H1 (cell line): ENCODE results near the gene PTPRG. TPM values are rescaled to one million over a fixed set of nuclear protein-coding genes. Genes with fewer than 3 reads are reported as not detected.

Source experiments
- CTCF ChIA-PET: fragments of 300-600 bp; sonication (Branson Sonifier 250); formaldehyde crosslinking; loops from one replicate; lab custom pipeline; 2021; ENCODE audit not compliant: partially characterized antibody; lab: Charles Lee
- POLR2A ChIA-PET: fragments of 300-600 bp; sonication (Branson Sonifier 250); formaldehyde crosslinking; loops from one replicate; lab custom pipeline; 2021; ENCODE audit warnings: inconsistent platforms; ENCODE audit not compliant: partially characterized antibody; lab: Charles Lee
- DNase-seq, 2 experiments: peaks; one replicate each; pipeline versions ENCODE4 v3.0.0 to v3.0.0-alpha.2; 2010 to 2022; ENCODE audit warnings: low spot score in 2 of 2, low read depth in 1 of 2, mixed read lengths in 1 of 2
- FAIRE-seq: peaks from 2 replicates; lab custom pipeline; 2011; peaks lifted over from hg19 to GRCh38; lab: Jason Lieb, UNC
- H2AFZ ChIP-seq: 2 replicates; pipeline ENCODE4 v1.8.1; 2012; ENCODE audit warnings: low read length, inconsistent platforms
- H2AK5ac ChIP-seq: 2 replicates; pipeline ENCODE4 v1.6.1; 2013; ENCODE audit warnings: low read depth, low read length
- H2BK120ac ChIP-seq: replicated peaks from 2 replicates; pipeline ENCODE3; 2013; ENCODE audit warnings: low read depth, low read length, inconsistent platforms
- H2BK12ac ChIP-seq: 2 replicates; pipeline ENCODE4 v1.6.1; 2013; ENCODE audit warnings: low read depth, low read length
- H2BK15ac ChIP-seq: 2 replicates; pipeline ENCODE4 v1.6.1; 2013; ENCODE audit warnings: low read length
- H2BK20ac ChIP-seq: 2 replicates; pipeline ENCODE4 v1.6.1; 2013; ENCODE audit warnings: low read length
- H2BK5ac ChIP-seq: 2 replicates; pipeline ENCODE4 v1.6.1; 2013; ENCODE audit warnings: low read depth, low read length
- H3K14ac ChIP-seq: 2 replicates; pipeline ENCODE4 v1.6.1; 2013; ENCODE audit warnings: inconsistent platforms; ENCODE audit not compliant: insufficient read length
- H3K18ac ChIP-seq: 2 replicates; pipeline ENCODE4 v1.6.1; 2013; ENCODE audit warnings: low read length; ENCODE audit errors: extremely low read depth
- H3K23ac ChIP-seq: 2 replicates; pipeline ENCODE4 v1.6.1; 2013; ENCODE audit warnings: inconsistent platforms; ENCODE audit not compliant: insufficient read length
- H3K23me2 ChIP-seq: 2 replicates; pipeline ENCODE4 v1.6.1; 2013; ENCODE audit warnings: low read depth, low read length
- H3K27ac ChIP-seq: 2 replicates; pipeline ENCODE4 v1.6.1; 2011; ENCODE audit warnings: low read depth, low read length, inconsistent platforms
- H3K27me3 ChIP-seq, 4 experiments: replicated peaks in 1 of 4; 1 replicate in 1 of 4; 2 replicates in 3 of 4; pipeline versions ENCODE4 v1.6.1 to v1.8.1; 2011 to 2013; ENCODE audit warnings: low read length in 3 of 4, mild to moderate bottlenecking in 3 of 4, inconsistent platforms in 2 of 4, mixed read lengths in 2 of 4, moderate library complexity in 1 of 4; ENCODE audit not compliant: control insufficient read depth in 3 of 4, insufficient read depth in 3 of 4; ENCODE audit errors: extremely low read depth in 1 of 4
- H3K36me3 ChIP-seq, 4 experiments: 2 replicates each; pipeline versions ENCODE4 v1.6.1 to v1.8.1; 2011 to 2013; ENCODE audit warnings: mild to moderate bottlenecking in 4 of 4, low read length in 3 of 4, moderate library complexity in 2 of 4, control low read depth in 1 of 4, inconsistent platforms in 1 of 4; ENCODE audit not compliant: insufficient read depth in 4 of 4, control insufficient read depth in 2 of 4
- H3K4ac ChIP-seq: replicated peaks from 2 replicates; pipeline ENCODE3; 2013; ENCODE audit warnings: low read length, low read depth, mixed read lengths, inconsistent platforms; ENCODE audit not compliant: insufficient read length
- H3K4me1 ChIP-seq, 4 experiments: replicated peaks in 1 of 4; 1 replicate in 1 of 4; 2 replicates in 3 of 4; pipeline versions ENCODE4 v1.6.1 to v1.8.1; 2011 to 2013; ENCODE audit warnings: low read length in 3 of 4, inconsistent platforms in 2 of 4, mixed read lengths in 1 of 4; ENCODE audit not compliant: insufficient read depth in 4 of 4, control insufficient read depth in 3 of 4
- H3K4me2 ChIP-seq, 2 experiments: 2 replicates each; pipeline versions ENCODE4 v1.6.1 to v1.8.1; 2011 to 2013; ENCODE audit warnings: low read depth in 2 of 2, low read length in 2 of 2, control low read depth in 1 of 2, inconsistent platforms in 1 of 2, mild to moderate bottlenecking in 1 of 2; ENCODE audit not compliant: insufficient read depth in 1 of 2
- H3K4me3 ChIP-seq, 4 experiments: fragments of 200-600, 300-600 bp in 1 of 4; sonication (generic), shearing (Covaris generic), sonication (Bioruptor Twin) in 1 of 4; 2 replicates each; pipeline versions ENCODE4 v1.5.1 to v1.8.1; 2011 to 2016; ENCODE audit warnings: low read length in 4 of 4, low read depth in 3 of 4, control low read depth in 2 of 4, inconsistent platforms in 2 of 4, mild to moderate bottlenecking in 2 of 4, mixed read lengths in 1 of 4, moderate library complexity in 1 of 4; ENCODE audit not compliant: insufficient read depth in 2 of 4; ENCODE audit errors: extremely low read depth in 1 of 4
- H3K56ac ChIP-seq: replicated peaks from 2 replicates; pipeline ENCODE3; 2013; ENCODE audit warnings: low read depth, mild to moderate bottlenecking, mixed read lengths, low read length, inconsistent platforms; ENCODE audit not compliant: insufficient read length
- H3K79me1 ChIP-seq: 2 replicates; pipeline ENCODE4 v1.6.1; 2013; ENCODE audit warnings: low read depth, low read length, control low read depth
- H3K79me2 ChIP-seq, 2 experiments: 2 replicates each; pipeline versions ENCODE4 v1.6.1 to v1.8.1; 2012 to 2013; ENCODE audit warnings: low read length in 2 of 2, mild to moderate bottlenecking in 2 of 2, inconsistent platforms in 1 of 2; ENCODE audit not compliant: insufficient read depth in 2 of 2, control insufficient read depth in 1 of 2
- H3K9ac ChIP-seq, 4 experiments: replicated peaks in 1 of 4; 1 replicate in 1 of 4; 2 replicates in 3 of 4; pipeline versions ENCODE4 v1.6.1 to v1.8.1; 2011 to 2013; ENCODE audit warnings: low read depth in 3 of 4, low read length in 3 of 4, control low read depth in 2 of 4, mild to moderate bottlenecking in 2 of 4, moderate library complexity in 2 of 4, inconsistent platforms in 1 of 4; ENCODE audit errors: extremely low read depth in 1 of 4
- H3K9me3 ChIP-seq, 2 experiments: 2 replicates each; pipeline versions ENCODE4 v1.6.1 to v1.8.1; 2012 to 2013; ENCODE audit warnings: mild to moderate bottlenecking in 2 of 2, moderate library complexity in 2 of 2, control low read depth in 1 of 2, inconsistent platforms in 1 of 2, low read depth in 1 of 2, low read length in 1 of 2, mixed read lengths in 1 of 2; ENCODE audit not compliant: insufficient read depth in 2 of 2
- H4K20me1 ChIP-seq, 2 experiments: replicated peaks in 1 of 2; 2 replicates each; pipeline versions ENCODE3 to v1.8.1; 2011 to 2013; ENCODE audit warnings: inconsistent platforms in 2 of 2, low read length in 2 of 2, mild to moderate bottlenecking in 1 of 2; ENCODE audit not compliant: insufficient read depth in 2 of 2, control insufficient read depth in 1 of 2
- H4K5ac ChIP-seq: 2 replicates; pipeline ENCODE4 v1.6.1; 2013; ENCODE audit warnings: low read length, low read depth, mixed read lengths, inconsistent platforms; ENCODE audit not compliant: insufficient read length
- H4K8ac ChIP-seq: 2 replicates; pipeline ENCODE4 v1.8.0; 2013; ENCODE audit warnings: mild to moderate bottlenecking, moderate library complexity, low read length, inconsistent platforms; ENCODE audit not compliant: insufficient read depth; ENCODE audit errors: extremely low read depth
- H4K91ac ChIP-seq: replicated peaks from 2 replicates; pipeline ENCODE3; 2013; ENCODE audit warnings: low read length, mixed read lengths, inconsistent platforms; ENCODE audit not compliant: insufficient read length
- BACH1 ChIP-seq: IDR thresholded peaks from 2 replicates; pipeline ENCODE4 v1.6.1; 2012; ENCODE audit warnings: low read length, improper control_type of control experiment
- BRCA1 ChIP-seq: IDR thresholded peaks from 2 replicates; pipeline ENCODE4 v1.6.1; 2012; ENCODE audit warnings: low read depth, low read length, improper control_type of control experiment
- HDAC2 ChIP-seq, 2 experiments: fragments of 300-600 bp in 1 of 2; sonication (generic) in 1 of 2; IDR thresholded peaks; 2 replicates each; pipeline ENCODE4 v1.6.1; 2011 to 2012; ENCODE audit warnings: low read depth in 2 of 2, low read length in 2 of 2, mild to moderate bottlenecking in 2 of 2, moderate library complexity in 2 of 2, borderline replicate concordance in 1 of 2, inconsistent platforms in 1 of 2
- HDAC6 ChIP-seq: IDR thresholded peaks from one replicate; pipeline ENCODE4 v1.7.1; 2012; ENCODE audit warnings: low read depth, mild to moderate bottlenecking, inconsistent platforms, low read length, moderate library complexity
- JUND ChIP-seq: IDR thresholded peaks from 2 replicates; pipeline ENCODE4 v1.6.1; 2011; ENCODE audit warnings: mild to moderate bottlenecking, improper control_type of control experiment, low read length
- KDM4A ChIP-seq: IDR thresholded peaks from one replicate; pipeline ENCODE4 v1.7.1; 2012; ENCODE audit warnings: low read depth, mild to moderate bottlenecking, moderate library complexity, low read length, inconsistent platforms; ENCODE audit not compliant: severe bottlenecking
- RFX5 ChIP-seq: IDR thresholded peaks from 2 replicates; pipeline ENCODE4 v1.6.1; 2011; ENCODE audit warnings: low read depth, low read length, improper control_type of control experiment, borderline replicate concordance
- SAP30 ChIP-seq: fragments of 300-600 bp; sonication (generic); IDR thresholded peaks from 2 replicates; pipeline ENCODE4 v1.7.1; 2012; ENCODE audit warnings: low read length, moderate library complexity, mild to moderate bottlenecking, inconsistent platforms; ENCODE audit not compliant: insufficient read depth, insufficient replicate concordance
- SIN3A ChIP-seq, 2 experiments: IDR thresholded peaks in 1 of 2; conservative IDR thresholded peaks in 1 of 2; 2 replicates each; pipeline ENCODE4 v1.6.1; 2011 to 2012; ENCODE audit warnings: low read length in 2 of 2, improper control_type of control experiment in 1 of 2, low read depth in 1 of 2, mild to moderate bottlenecking in 1 of 2
- SIRT6 ChIP-seq: IDR thresholded peaks from one replicate; pipeline ENCODE4 v1.7.1; 2012; ENCODE audit warnings: low read length, inconsistent platforms
- SP4 ChIP-seq: IDR thresholded peaks from 2 replicates; pipeline ENCODE4 v1.6.1; 2012; ENCODE audit warnings: low read length, inconsistent platforms
- SUZ12 ChIP-seq: fragments of 200-600 bp; sonication (generic); IDR thresholded peaks from 2 replicates; pipeline ENCODE4 v1.6.1; 2012; ENCODE audit warnings: mild to moderate bottlenecking, inconsistent platforms, low read length, moderate library complexity, mixed read lengths
- TAF1 ChIP-seq: IDR thresholded peaks from 2 replicates; pipeline ENCODE4 v1.6.1; 2011; ENCODE audit warnings: mild to moderate bottlenecking, low read depth, low read length
- TBP ChIP-seq: IDR thresholded peaks from 2 replicates; pipeline ENCODE4 v1.6.1; 2011; ENCODE audit warnings: low read depth, low read length, improper control_type of control experiment
- WGBS, 2 experiments: shearing (Covaris generic) in 1 of 2; methylation state at CpG; one replicate each; pipeline versions ENCODE4 v1.1.6 to v1.1.7; 2013 to 2015; ENCODE audit warnings: low lambda C conversion rate in 2 of 2, mixed read lengths in 2 of 2, inconsistent platforms in 1 of 2, low coverage in 1 of 2, missing lambda C conversion rate in 1 of 2; ENCODE audit not compliant: insufficient replicate concordance in 2 of 2, insufficient coverage in 1 of 2, insufficient read length in 1 of 2; ENCODE audit errors: extremely low coverage in 1 of 2, missing lambda C conversion rate in 1 of 2; 5-methylcytosine and 5-hydroxymethylcytosine counted together
- polyA plus RNA-seq, 7 experiments: library from polyadenylated mRNA; depleted of rRNA in 3 of 7; stranded (reverse) in 5 of 7; unstranded in 2 of 7; fragments of >200 nt in 5 of 7; fragments of 200-250 nt in 2 of 7; gene quantifications; 1 replicate in 5 of 7; 2 replicates in 1 of 7; 4 replicates in 1 of 7; pipeline versions ENCODE4 v1.2.1 to v1.2.3, GENCODE V29; 2011 to 2013; ENCODE audit warnings: missing spikeins in 2 of 7, mixed read lengths in 2 of 7
- total RNA-seq: library from RNA; stranded (reverse); fragmentation: NEBNext Ultra II Directional; extraction: Animal tissue kit (Norgen Biotek cat#: 25700); gene quantifications from 2 replicates; pipeline ENCODE4 v1.2.1, GENCODE V29; 2021

Gene PTPRG
- total and polyA plus RNA-seq, 2 of the 8 experiments (the other 6 are each of a cell fraction or from before 2014, with no cell fraction given): 23.3 to 96.2 TPM

GRCh38 chr3:61809879-61810278, 248.5 kb downstream of the PTPRG start:
- H3K79me2 ChIP-seq: peaks cover 0 to 95% of the 10 kb centered on the region in 2 experiments
- TF ChIP-seq BACH1: no peak
- no peak for TF ChIP-seq BRCA1
- no peak for TF ChIP-seq TAF1
- TF ChIP-seq SAP30: no peak
- no peak for TF ChIP-seq JUND
- TF ChIP-seq HDAC2 (IDR thresholded peaks at IDR 0.05; ENCODE audit: borderline replicate concordance in 1 of 2, low read depth in 2 of 2, low read length in 2 of 2): no peak
- no peak for TF ChIP-seq SP4
- TF ChIP-seq HDAC6: no peak
- no peak for TF ChIP-seq KDM4A
- no peak for TF ChIP-seq SIRT6
- TF ChIP-seq SIN3A (conservative IDR thresholded peaks at IDR 0.05 in 1 of 2, IDR thresholded peaks at IDR 0.05 in 1 of 2; ENCODE audit: low read depth in 1 of 2, low read length in 2 of 2): no peak
- TF ChIP-seq RFX5: no peak
- no peak for TF ChIP-seq SUZ12
- TF ChIP-seq TBP: no peak

More at GRCh38 chr3:61809879-61810278, 248.5 kb downstream of the PTPRG start:
- Histone ChIP-seq H3K23me2 (no peaks in the 10 kb centered on the region), H3K18ac (no peak overlapping the region), H3K36me3 (no peaks in the 10 kb centered on the region), H3K23ac (no peak overlapping the region), H3K56ac (no peak overlapping the region), H3K4me2 (no peak overlapping the region), H3K27me3 (no peaks in the 10 kb centered on the region), H2BK15ac (no peak overlapping the region), H2AFZ (no peak overlapping the region), H2BK5ac (no peak overlapping the region), H3K79me1 (no peaks in the 10 kb centered on the region; the same call in 1 of the 2 replicates), H3K14ac (no peak overlapping the region), H3K9ac (no peak overlapping the region), H2BK20ac (no peak overlapping the region), H3K4ac (no peak overlapping the region), H3K27ac (no peak overlapping the region), H4K20me1 (peaks cover 4 to 9% of the 10 kb centered on the region in 2 experiments), H4K8ac (no peak overlapping the region), H3K9me3 (no peaks in the 10 kb centered on the region), H2AK5ac (no peak overlapping the region), H3K4me1 (peaks cover 0 to 21% (median 13%) of the 10 kb centered on the region in 4 experiments; a peak in 6 of 7 replicates), H4K5ac (no peak overlapping the region), H4K91ac (no peak overlapping the region), H2BK120ac (no peak overlapping the region), H3K4me3 (no peak overlapping the region), H2BK12ac (no peak overlapping the region)
- FAIRE-seq (no peak), DNase-seq (no peak)
- POLR2A ChIA-PET: interaction anchor here (0.8 to 1.1 kb wide), 2 partner anchors 57 to 209 kb away, joined by 3 read pairs; no protein-coding TSS in a partner anchor
- 100% methylated on average over 1 of the region's 1 CpG; no CpG with 5 or more reads in 1 of the 2 experiments for WGBS, 2 experiments
- CTCF ChIA-PET: interaction anchor here (0.7 to 1.4 kb wide), 2 partner anchors 22 to 24 kb away, joined by 3 to 4 read pairs; no protein-coding TSS in a partner anchor
